ENCODE results near the gene GFRA1.
"Not testable (repeated sequence)": the region's sequence is repeated elsewhere in the genome, so short reads cannot be mapped to it uniquely, and the experiment has no call there.

The GFRA1 gene

DNA sequence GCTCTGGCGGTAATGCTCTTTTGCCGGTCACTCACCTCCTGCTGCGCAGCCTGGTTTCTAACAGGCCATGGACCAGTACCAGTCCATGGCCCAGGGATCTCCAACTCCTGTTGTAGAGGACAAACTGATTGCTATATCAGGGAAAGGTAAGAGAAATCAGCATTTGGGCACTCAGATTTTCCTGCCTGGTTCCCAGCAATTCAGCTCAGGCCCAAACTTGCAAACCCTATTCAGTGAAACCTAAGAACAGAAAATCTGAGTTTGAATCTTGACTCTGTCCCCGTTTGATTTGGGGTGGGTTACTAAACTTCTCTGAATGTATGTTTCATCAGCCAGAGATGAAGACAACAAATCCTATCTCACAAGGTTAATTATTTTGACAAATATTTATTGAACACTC is 77.4 kb downstream of the GFRA1 start:
- DNase-seq = no peak

DNA sequence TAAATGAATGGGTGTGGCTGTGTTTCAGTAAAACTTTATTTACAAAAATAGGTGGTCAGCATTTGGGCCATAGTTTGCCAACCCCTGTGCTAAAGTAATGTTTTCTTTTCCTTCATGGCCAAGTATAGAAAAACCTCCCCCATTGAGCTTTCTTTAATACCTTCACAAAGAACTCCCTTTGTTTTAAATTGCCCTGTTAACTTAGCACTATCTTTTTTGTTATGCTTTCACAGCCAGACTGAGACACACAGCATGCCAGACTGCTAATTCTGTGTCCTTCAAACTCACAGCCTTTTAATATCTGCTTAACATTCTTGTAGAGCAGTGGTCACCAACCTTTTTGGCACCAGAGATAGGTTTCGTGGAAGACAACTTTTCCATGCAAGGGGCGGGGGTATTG is 78.0 kb downstream of the GFRA1 start:
- no peak for DNase-seq

GRCh38 chr10:116194061-116194460 is 78.9 kb downstream of the GFRA1 start:
- no peak for DNase-seq

DNA sequence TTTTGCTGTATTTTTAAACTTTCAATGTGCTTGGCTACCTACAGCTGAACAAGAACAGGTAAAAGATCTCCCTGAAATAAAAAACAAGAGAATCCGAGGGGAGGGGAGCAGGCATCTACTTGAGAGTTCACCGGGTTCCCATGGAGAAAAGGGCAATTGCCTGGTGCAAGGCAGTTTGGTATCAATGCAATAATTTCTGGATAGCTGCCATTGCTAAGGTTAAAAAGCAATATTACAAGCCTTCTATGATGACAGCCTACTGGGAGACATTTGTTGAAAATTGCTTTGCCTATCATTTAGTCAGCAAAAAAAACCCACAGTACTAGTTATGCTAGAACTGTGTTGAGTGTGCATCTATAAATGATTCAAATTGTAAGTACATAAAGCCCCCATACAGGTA is 82.1 kb downstream of the GFRA1 start:
- no peak for DNase-seq

DNA sequence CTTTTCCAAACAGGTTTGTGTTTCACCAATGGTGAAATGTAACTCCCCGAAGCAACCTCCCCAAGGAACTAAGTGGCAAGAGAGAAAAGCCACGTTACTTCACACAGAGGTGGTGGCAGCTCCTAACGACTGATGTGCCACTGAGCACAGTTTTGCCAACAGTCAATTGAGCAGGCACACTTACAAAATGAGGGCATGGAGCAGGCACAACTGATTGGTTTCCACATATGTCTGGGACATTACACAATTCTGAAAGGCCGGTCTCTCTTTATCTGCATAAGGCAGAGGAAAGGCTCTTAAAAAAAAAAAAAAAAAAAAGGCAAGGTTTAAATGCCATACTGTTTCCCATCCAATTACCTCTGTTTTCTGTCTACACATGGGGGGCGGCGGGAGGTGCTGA is 86.7 kb downstream of the GFRA1 start:
- no peak for DNase-seq

GRCh38 chr10:116185199-116185867 is 87.7 kb downstream of the GFRA1 start:
- no peak for DNase-seq

DNA sequence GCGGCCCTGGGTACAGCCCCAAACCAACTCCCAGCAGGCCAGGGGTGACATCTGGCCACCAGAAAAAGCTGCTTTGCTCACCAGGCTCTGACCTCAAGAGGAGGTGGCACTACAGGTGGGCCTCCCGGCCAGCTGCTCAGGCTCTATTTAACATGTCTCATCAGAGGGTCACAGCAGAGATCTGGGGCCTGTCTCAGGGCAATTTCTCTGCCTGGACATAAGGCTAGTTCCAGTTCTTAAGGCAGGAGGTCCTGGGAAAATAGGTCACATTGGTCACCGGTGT is 88.6 kb downstream of the GFRA1 start:
- DNase-seq = no peak

DNA sequence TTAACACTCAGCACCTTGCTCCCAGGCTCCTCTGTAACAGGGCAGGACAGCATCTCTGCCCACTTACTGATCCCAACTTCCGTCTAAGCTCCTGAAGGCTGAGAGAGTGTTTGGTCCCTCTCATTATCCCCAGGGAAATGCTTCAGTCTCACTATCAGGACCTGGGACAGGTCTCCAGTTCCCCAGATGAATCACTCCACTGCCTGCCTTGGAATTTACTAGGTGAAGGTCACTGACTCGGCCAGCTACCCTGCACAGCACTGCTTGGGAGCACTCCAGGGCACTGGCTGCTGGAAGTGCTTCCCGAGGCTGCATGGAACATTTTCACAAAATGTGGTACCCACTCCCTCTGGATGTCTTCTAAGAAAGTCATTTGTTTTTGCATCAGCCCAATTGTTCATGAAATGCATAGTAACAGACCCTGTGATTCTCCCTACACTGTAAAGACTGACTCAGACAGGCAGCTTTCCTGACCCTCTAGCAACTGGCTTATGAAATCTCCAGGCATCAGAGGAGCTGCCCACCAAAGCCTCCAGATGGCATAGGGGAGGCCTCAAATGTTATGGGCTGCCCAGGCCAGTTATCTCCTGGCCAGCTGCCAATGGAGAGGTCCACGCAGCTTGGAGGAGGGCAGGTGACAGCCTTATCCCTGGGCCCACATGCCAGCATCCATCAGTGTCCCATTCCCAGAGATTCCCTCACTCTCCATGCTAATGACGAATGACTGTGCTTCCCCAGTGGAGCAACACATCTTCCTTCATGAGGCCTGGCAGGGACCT is 89.1 kb downstream of the GFRA1 start:
- DNase-seq = no peak

DNA sequence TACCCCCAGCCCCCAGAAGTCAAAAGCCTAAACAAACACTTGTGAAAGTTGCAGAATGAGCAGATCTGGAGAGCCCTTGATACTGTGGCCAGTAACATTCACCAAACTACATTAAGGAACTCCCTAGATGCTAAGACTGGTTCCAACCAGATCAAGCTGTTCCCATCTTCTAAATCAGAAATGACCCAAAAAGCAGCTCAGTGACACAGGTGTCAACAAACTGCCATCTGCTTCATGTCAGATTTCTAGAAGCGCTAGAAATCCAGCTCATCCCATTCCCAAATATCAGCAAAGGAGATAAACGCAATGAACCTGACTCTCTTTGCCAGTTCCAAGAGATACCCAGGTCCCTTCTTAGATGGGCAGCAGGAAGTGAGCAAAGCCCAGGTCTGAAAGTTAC is 90.6 kb downstream of the GFRA1 start:
- no peak for DNase-seq

DNA sequence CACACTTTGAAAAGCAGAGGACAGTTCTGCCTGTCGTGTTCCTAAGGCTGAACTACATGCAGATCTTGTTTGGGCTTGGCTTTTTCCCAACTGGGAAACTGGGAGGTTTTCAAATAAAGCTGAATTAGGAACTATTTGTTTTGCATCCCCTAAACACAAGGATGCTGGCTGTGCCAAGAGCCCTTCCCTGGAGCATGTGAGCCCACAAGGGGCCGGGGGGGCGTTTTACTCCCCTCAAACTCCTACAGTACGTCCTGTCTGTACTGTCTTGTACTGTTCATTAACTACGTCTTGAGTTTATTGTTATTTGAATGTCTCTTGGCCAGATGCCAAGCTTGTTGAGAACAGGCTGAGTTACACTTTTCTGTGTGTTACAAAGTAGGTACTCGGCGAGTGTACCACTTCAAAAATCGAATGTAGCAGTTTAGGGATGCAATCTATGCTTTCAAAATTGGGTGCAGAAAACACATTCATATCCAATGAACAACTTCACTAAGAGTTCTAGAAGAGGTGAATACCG is 94.9 kb downstream of the GFRA1 start:
- DNase-seq = no peak

DNA sequence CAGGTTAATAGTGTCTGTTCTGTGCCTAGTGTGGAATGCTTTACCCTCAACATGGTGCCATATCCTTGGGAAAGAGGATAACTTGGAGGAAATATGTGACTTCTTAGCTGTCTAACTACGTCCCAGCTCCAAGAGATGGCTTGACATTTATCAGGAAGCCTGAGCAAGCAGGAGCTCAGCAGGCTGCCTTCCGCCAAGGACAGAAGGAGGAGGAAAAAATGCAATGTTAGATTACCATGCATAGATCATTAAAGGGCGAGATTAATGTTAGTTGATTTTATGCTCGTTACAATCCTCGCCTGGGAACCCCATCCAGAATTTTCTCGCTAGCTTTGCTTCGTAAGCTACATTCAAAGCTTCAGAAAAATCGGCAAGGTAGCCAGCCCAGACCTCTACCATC is 97.8 kb downstream of the GFRA1 start:
- no peak for DNase-seq

GRCh38 chr10:116171505-116171904 is 101.5 kb downstream of the GFRA1 start:
- no peak for DNase-seq

GRCh38 chr10:116170815-116171250 is 102.2 kb downstream of the GFRA1 start:
- DNase-seq = peak; percentile 64

GRCh38 chr10:116169782-116170445 is 103.1 kb downstream of the GFRA1 start:
- DNase-seq = no peak

DNA sequence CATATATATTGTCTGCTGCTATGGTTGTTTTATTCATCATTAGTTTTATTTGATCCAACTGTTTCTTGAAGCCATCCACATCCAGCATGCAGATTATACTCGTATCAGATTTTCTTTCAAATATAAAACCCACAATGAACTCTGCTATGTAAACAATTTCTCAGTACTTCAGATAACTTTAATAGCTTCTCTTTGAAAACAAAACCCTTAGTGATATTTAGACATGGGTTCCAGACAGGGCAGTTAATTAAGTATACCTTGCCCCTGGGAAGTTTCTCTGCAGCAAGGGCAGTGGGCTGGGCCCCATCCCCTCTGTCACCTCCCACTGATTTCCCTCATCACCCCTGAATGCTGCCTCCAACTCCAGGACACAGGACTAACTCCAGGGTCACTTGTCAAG is 104.3 kb downstream of the GFRA1 start:
- DNase-seq = no peak

- DNase-seq = no peak
These were observed 104.7 kb downstream of the GFRA1 start for GRCh38 chr10:116168329-116168728.

DNA sequence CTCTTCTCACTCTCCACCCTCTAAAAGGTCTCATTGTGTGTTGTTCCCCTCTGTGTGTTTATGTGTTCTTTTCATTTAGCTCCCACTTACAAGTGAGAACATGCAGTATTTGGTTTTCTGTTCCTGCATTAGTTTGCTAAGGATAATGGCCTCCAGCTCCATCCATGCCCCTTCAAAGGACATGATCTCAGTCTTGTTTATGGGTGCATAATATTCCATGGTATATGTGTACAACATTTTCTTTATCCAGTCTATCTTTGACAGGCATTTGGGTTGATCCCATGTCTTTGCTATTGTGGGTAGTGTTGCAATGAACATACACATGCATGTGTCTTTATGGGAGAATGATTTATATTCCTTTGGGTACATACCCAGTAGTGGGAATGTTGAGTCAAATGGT is 107.1 kb downstream of the GFRA1 start:
- not testable (repeated sequence) for DNase-seq

- DNase-seq = no peak
These were observed 108.7 kb downstream of the GFRA1 start for GRCh38 chr10:116164291-116164690.

DNA sequence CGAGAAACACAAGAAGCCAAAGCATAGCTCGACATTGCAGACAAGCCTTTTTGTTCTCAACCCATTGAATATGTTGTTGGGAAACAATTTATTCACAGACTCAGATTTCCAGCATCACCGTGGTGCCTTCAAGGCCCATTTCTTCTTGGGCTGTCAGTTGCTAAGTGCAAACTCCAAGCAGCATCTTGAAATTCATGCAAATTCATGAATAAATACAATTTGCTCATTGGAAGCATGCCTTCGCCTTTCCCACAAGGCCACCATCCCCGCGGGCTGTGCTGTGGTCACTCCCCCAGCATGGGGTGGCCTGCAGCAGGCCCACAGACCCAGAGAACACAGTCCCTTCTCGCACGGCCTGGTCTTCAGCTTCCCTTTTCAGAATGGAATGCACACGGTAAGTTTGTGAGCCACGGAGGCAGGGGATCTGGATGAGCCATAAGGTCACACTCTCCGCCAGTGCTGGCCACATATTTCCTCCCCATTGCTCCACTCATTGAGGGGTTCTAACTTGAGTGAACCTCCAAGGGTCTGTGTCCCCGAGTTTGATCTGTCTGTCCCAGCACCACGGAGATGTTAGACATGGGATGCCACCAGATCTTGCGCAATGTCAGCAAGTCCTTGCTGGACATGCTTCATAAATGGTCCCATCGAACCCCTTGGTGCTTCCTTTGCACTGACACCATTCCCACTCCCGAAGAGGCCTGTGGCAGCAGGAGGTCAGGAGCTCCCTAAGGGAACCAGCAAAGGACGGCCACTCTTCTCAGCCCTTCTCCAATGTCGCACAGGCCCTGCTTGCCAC is 109.5 kb downstream of the GFRA1 start:
- no peak for DNase-seq

DNA sequence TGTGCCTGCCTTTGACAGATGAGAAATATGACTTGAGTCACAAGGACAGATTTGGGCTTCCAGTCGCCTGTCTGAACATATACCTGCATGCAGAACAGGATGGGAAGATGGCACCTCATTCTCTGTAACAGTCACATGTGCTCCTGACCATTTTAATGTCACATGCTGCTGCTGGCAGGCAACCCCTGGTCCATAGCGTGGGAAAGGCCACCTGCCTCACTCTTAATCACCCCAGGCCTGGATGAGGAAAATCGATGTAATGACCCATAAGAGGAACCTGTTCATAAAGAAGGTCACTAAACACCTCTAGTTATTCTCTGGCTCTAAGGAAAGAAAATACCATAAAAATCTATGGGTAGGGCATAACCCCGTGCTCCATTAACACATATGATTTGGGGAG is 110.2 kb downstream of the GFRA1 start:
- no peak for DNase-seq

GRCh38 chr10:116160271-116160670 is 112.7 kb downstream of the GFRA1 start:
- no peak for DNase-seq

GRCh38 chr10:116159197-116159596 is 113.8 kb downstream of the GFRA1 start:
- DNase-seq = no peak

- no peak for DNase-seq
These were observed 115.0 kb downstream of the GFRA1 start for GRCh38 chr10:116158036-116158435.

All from amniotic stem cell (primary cell).